LNCAP (cell line): Measurements from ENCODE around the gene MKNK1.

Experiments used
- CTCF ChIP-seq: fragments of 450-650 bp; IDR thresholded peaks from 2 replicates; pipeline ENCODE4 v1.5.1; 2017; ENCODE audit warnings: mild to moderate bottlenecking

MKNK1 gene

DNA sequence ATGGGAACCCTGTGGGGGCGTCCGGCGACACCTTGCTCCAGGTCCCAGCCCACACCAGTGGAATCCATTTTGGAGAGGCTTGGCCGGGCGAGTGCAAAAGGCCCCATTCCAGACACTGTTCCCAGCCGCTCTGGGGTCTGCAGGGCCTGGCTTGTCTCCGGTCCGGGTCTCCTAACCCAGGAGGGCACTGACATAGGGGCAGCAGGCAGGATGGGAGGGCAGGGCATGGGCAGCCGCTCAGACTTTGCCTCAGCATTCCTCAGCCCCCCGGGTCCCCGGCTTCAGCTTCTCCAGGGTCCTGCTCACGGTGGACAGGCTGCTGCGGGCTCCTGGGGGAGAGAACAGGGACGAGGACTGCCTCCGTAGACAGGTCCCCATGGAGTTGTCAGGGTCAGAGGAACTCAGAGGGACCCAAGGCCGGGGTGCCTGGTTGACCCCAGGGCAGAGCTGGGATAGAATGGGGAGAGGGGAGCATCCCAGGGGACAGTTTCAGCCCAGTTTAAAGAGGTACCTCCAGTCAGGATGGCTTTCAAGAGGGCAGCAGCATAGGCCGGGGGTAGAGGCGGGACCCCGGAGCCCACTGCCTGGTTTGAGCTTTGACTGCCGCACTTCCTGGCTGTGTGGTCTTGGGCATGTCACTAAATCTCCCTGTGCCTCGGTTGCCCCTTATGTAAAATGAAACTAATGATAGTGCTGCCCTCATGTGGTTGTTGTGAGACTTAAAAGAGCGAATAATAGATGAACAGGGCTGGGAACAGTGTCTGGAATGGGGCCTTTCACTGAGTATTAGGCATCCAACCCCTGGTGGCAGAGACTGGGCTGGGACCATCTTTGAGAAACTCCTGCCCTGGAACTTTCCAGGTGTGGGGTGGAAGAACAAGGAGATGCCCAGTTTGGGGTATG is 56.3 kb downstream of the MKNK1 start:
- TF ChIP-seq CTCF: peak; percentile 63

DNA sequence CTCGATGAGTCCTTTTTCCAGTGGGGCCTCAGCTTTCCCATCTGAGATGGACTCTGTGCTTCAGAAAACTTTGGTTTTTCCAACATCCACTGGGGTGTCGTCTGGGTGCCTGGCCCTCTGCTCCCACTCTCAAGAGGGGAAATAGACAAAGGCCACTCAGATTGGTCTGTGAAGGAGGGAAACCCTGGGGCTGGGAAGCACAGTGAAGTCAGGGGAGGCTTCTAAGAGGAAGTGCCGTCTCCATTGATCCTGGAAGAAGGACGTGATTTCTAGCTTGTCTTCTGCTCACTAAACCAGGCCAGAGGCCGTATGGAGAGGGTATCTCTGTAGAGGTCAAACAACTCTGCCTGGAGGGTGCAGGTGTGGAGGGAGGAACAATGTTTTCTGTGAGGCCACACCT is 57.9 kb downstream of the MKNK1 start:
- no peak for TF ChIP-seq CTCF

DNA sequence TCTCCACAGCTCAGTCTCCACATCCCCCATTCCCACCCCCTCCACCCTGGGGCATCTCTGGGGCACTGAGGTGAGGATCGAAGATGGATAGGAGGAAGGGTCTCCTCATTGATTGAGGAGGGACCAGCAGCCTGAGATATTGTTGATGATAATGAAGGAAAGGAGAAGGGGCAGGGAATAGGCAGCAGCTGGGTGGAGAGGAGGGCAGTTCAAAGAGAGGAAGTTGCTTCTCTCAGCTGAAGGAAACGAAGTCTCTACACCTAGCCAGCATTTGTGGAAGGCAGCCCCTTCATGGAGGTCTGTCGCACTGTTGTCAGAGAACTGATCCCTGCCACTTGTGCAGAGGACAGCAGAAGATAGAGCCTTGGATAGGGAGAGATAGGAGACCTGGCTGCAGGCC is 58.3 kb downstream of the MKNK1 start:
- TF ChIP-seq CTCF: no peak

DNA sequence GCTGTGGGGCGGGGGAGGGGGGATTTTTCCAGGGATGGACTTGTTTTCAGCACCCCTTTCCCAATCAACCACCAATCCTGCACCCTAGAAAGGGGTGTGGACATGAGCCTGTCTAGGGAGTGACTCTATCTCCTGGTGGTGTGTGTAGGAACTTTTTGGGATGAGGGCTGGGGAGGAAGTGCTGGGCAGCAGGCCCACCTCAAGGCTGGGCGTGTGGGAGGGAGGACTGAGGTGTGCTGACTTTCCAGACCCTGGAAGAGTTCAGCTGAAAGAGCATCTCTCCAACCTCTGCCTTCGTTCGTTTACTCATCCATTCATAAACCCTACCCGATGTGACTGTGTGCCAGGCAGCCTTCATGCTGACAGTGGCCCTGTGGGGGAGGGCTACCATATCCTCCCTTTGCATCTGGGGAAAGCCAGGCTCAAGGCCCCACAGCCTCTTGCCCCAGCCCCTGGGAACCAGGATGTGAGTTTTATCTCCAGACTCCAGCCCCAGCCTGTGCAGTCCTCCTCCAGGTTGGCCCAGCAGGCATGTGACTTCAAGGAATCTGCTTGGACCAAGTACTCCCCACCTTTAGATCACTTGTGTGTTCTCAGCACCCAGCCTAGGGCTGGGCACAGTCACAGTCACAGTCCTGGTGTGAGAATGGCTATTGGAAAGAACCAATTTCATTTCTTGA is 59.4 kb downstream of the MKNK1 start:
- TF ChIP-seq CTCF: no peak

GRCh38 chr1:46543761-46544560 is 60.1 kb downstream of the MKNK1 start:
- no peak for TF ChIP-seq CTCF

DNA sequence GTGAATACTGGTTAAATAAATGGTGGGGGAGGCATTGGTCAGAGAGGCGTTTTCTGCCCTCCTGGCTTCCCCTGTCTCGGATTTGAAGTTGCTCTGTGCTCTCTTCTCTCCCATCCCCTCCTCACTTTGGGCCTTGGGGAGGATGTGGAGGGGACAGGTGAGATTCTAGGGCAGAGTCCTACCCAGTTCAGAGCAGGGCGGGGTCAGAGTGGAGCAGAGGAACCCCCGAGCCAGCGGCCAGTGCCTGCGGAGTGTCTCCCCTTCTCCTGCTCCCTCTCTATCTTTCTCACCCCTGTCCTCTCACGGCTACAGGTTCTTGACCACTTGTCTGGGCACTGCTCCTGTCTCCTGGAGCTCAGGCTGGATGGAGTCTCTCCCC is 60.7 kb downstream of the MKNK1 start:
- TF ChIP-seq CTCF: no peak

DNA sequence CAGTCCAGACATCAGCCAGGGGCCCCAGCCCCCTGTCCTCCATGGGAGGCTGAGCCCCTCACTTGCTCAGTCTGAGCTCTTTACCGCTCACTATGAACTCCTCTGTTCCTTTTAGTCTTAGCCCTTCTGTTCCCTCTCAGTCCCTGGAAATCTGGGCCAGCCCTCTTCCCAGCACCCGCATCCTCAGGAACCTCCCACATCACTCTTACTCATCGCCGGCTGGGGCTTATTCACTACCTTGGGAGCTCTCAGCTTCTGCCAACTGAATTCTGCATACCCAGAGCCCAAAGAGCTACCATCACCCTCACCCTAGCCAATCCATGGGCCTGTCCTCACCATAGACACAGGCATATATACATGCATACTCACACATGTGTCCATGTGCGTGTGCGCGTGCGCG is 64.1 kb downstream of the MKNK1 start:
- TF ChIP-seq CTCF: no peak
